Measurements from ENCODE around the gene CDCP2. TPM values are rescaled to one million over a fixed set of nuclear protein-coding genes. Genes with fewer than 3 reads are reported as not detected.
"Not testable (repeated sequence)": the region's sequence is repeated elsewhere in the genome, so short reads cannot be mapped to it uniquely, and the experiment has no call there.

The CDCP2 gene
- total RNA-seq, 2 donors from 2014 or later, result not detected

GRCh38 chr1:54105080-54105479 lies 47.7 kb downstream of the CDCP2 start:
- ATAC-seq (ENCODE audit: insufficient number of reproducible peaks, low FRiP score, low read depth) (no peak), DNase-seq (ENCODE audit: low spot score) (no peak)

GRCh38 chr1:54104613-54105012 lies 48.2 kb downstream of the CDCP2 start:
- DNase-seq (ENCODE audit: low spot score); ATAC-seq (ENCODE audit: insufficient number of reproducible peaks, low FRiP score, low read depth): not testable (repeated sequence)

More at GRCh38 chr1:54105080-54105479, 47.7 kb downstream of the CDCP2 start:
- no peaks in the 10 kb centered on the region for H3K27me3 ChIP-seq (replicated peaks; ENCODE audit: insufficient read depth)
- TF ChIP-seq CTCF (IDR thresholded peaks at IDR 0.05), result no peak
- H3K36me3 ChIP-seq, result no peaks in the 10 kb centered on the region
- H3K27ac ChIP-seq, result no peak overlapping the region
- no peaks in the 10 kb centered on the region for H3K4me1 ChIP-seq (ENCODE audit: control insufficient read depth in 1 of 2, low read depth in 2 of 2)
- no peak overlapping the region for H3K4me3 ChIP-seq
- no peaks in the 10 kb centered on the region for H3K9me3 ChIP-seq

GRCh38 chr1:54103414-54103813 lies 49.4 kb downstream of the CDCP2 start:
- Histone ChIP-seq H3K27ac (no peak overlapping the region), H3K9me3 (no peaks in the 10 kb centered on the region), H3K4me3 (no peak overlapping the region), H3K4me1 (ENCODE audit: control insufficient read depth in 1 of 2, low read depth in 2 of 2) (no peaks in the 10 kb centered on the region), H3K27me3 (replicated peaks; ENCODE audit: insufficient read depth) (no peaks in the 10 kb centered on the region), H3K36me3 (no peaks in the 10 kb centered on the region)
- no peak for DNase-seq (ENCODE audit: low spot score)
- ATAC-seq (ENCODE audit: insufficient number of reproducible peaks, low FRiP score, low read depth), result no peak
- TF ChIP-seq CTCF (IDR thresholded peaks at IDR 0.05), result no peak

More at GRCh38 chr1:54104613-54105012, 48.2 kb downstream of the CDCP2 start:
- not testable (repeated sequence) for H3K36me3 ChIP-seq; H3K4me1 ChIP-seq (ENCODE audit: control insufficient read depth in 1 of 2, low read depth in 2 of 2); H3K27me3 ChIP-seq (replicated peaks; ENCODE audit: insufficient read depth); H3K9me3 ChIP-seq; H3K27ac ChIP-seq; H3K4me3 ChIP-seq

- no peak overlapping the region for H3K4me3 ChIP-seq
- DNase-seq (ENCODE audit: low spot score) (no peak), ATAC-seq (ENCODE audit: insufficient number of reproducible peaks, low FRiP score, low read depth) (no peak)
- H3K27ac ChIP-seq, result no peak overlapping the region
- no peaks in the 10 kb centered on the region for H3K27me3 ChIP-seq (replicated peaks; ENCODE audit: insufficient read depth)
- TF ChIP-seq CTCF (IDR thresholded peaks at IDR 0.05), result no peak
- no peaks in the 10 kb centered on the region for H3K36me3 ChIP-seq
- no peaks in the 10 kb centered on the region for H3K9me3 ChIP-seq
- no peaks in the 10 kb centered on the region for H3K4me1 ChIP-seq (ENCODE audit: control insufficient read depth in 1 of 2, low read depth in 2 of 2)
These were observed 52.3 kb downstream of the CDCP2 start for GRCh38 chr1:54100500-54100899.

- no peak for TF ChIP-seq CTCF (IDR thresholded peaks at IDR 0.05)
- DNase-seq (ENCODE audit: low spot score), result no peak
- Histone ChIP-seq H3K9me3 (no peaks in the 10 kb centered on the region), H3K27ac (no peak overlapping the region), H3K4me1 (ENCODE audit: control insufficient read depth in 1 of 2, low read depth in 2 of 2) (no peaks in the 10 kb centered on the region), H3K27me3 (replicated peaks; ENCODE audit: insufficient read depth) (no peaks in the 10 kb centered on the region), H3K36me3 (no peaks in the 10 kb centered on the region), H3K4me3 (no peak overlapping the region)
- ATAC-seq (ENCODE audit: insufficient number of reproducible peaks, low FRiP score, low read depth), result no peak
These were observed 53.7 kb downstream of the CDCP2 start for GRCh38 chr1:54099061-54099610.

GRCh38 chr1:54096877-54097240 lies 55.9 kb downstream of the CDCP2 start:
- Histone ChIP-seq H3K9me3 (no peaks in the 10 kb centered on the region), H3K36me3 (no peaks in the 10 kb centered on the region), H3K27ac (no peak overlapping the region), H3K27me3 (replicated peaks; ENCODE audit: insufficient read depth) (no peaks in the 10 kb centered on the region), H3K4me1 (ENCODE audit: control insufficient read depth in 1 of 2, low read depth in 2 of 2) (no peaks in the 10 kb centered on the region), H3K4me3 (no peak overlapping the region)
- ATAC-seq (ENCODE audit: insufficient number of reproducible peaks, low FRiP score, low read depth), result no peak
- DNase-seq (ENCODE audit: low spot score), result no peak
- no peak for TF ChIP-seq CTCF (IDR thresholded peaks at IDR 0.05)

Data from thoracic aorta (tissue), 2 donors.